ENCODE measurements around the gene KHK.
"Not testable (repeated sequence)": the region's sequence is repeated elsewhere in the genome, so short reads cannot be mapped to it uniquely, and the experiment has no call there.

KHK gene

DNA sequence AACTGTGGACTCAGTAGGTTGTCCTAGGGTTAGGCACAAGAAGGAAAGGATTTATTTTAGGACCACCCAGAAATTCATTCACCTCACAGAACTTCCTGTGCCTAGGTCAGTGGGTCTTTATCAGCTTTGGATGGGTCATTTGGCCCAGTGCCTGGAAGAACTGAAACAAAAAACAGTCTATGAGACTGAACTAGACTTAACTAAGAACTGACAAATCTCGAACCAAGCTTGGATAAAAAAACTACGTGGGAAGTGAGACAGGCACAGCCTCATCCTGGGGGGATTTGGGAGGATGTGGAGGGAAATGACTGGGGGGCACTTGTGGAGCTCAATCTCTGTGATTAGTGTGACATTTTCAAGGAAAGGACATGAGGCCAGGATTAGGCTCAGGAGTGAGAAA, 12.8 kb upstream of the KHK start:
- no peak for DNase-seq (ENCODE audit: low spot score)
- in situ Hi-C loops (cut with MboI; ENCODE audit: low pct_unique_long_range_greater_than_20kb, low sequenced_read_pairs, unreplicated experiment), result no loop called here
- TF ChIP-seq, protein P1, sequence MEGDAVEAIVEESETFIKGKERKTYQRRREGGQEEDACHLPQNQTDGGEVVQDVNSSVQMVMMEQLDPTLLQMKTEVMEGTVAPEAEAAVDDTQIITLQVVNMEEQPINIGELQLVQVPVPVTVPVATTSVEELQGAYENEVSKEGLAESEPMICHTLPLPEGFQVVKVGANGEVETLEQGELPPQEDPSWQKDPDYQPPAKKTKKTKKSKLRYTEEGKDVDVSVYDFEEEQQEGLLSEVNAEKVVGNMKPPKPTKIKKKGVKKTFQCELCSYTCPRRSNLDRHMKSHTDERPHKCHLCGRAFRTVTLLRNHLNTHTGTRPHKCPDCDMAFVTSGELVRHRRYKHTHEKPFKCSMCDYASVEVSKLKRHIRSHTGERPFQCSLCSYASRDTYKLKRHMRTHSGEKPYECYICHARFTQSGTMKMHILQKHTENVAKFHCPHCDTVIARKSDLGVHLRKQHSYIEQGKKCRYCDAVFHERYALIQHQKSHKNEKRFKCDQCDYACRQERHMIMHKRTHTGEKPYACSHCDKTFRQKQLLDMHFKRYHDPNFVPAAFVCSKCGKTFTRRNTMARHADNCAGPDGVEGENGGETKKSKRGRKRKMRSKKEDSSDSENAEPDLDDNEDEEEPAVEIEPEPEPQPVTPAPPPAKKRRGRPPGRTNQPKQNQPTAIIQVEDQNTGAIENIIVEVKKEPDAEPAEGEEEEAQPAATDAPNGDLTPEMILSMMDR (IDR thresholded peaks at IDR 0.05; ENCODE audit: extremely low read depth, insufficient read depth, missing control alignments), result no peak

DNA sequence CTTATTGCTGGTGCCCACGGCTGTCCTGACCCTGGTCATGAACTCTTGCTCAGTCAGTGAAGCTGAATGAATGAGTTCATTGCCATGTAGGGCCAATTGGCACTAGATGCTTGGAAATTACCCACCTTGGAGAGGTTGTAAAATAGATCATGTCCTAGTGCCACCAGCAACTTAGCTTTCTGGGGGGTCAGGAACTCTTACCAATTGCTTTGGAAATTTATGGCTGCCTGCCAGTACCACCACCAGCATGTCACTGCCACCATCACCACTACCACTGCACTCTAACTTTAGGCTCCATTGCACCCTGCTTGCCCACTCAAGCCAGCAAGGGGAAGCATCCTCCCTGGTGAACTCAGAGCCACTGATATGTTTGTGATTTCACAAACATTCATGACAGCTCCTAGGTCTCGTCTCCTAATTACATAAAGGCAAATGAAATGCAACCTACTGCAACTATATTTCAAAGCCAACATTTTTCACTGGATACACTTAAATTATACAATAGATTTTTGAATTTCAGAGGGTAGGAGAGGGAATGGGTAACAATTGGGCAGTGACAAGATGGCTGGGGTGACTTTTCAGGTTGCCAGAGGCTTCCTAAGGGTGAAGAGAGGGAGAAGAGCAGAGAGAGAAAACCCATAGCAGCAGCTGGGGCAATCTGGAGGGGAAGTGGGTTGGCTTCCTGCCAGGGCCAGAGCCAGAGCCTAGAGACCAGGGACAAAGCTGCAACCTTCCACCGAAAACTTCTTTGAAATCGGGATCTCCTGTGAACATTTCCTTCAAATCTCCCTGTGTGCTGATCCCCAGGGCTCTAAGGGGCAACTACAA, 11.6 kb upstream of the KHK start:
- no peak for DNase-seq (ENCODE audit: low spot score)
- TF ChIP-seq, protein P1 (IDR thresholded peaks at IDR 0.05; ENCODE audit: extremely low read depth, insufficient read depth, missing control alignments), result no peak
- in situ Hi-C loops (cut with MboI; ENCODE audit: low pct_unique_long_range_greater_than_20kb, low sequenced_read_pairs, unreplicated experiment), result no loop called here

DNA sequence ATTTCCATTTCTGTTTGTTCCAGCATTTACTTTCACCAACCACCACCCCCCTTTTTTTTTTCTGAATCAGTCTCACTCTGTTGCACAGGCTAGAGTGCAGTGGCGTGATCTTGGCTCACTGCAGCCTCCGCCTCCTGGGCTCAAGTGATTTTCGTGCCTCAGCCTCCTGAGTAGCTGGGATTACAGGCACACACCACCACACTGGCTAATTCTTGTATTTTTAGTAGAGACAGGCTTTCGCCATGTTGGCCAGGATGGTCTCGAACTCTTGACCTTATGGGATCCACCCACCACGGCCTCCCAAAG, 11.1 kb upstream of the KHK start:
- DNase-seq (ENCODE audit: low spot score); in situ Hi-C loops (cut with MboI; ENCODE audit: low pct_unique_long_range_greater_than_20kb, low sequenced_read_pairs, unreplicated experiment): not testable (repeated sequence)

DNA sequence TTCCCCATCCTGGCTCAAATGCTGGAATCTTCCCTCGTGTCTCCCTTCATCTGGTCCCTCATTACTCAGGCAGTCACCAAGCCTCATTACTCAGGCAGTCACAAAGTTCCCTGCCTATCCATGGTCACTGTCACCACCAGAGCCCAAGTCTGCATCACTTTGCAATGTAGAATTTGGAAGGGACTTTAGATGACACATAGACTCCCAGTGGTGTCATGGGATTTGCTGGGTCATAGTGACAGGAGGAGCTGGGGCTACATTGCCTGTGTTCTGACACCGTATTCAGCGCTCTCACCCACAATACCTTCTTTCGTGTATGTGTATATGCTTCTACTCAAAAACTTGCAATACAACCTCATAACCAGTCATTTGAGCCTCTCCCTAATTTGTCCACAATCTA, 10.2 kb upstream of the KHK start:
- TF ChIP-seq, protein P1 (IDR thresholded peaks at IDR 0.05; ENCODE audit: extremely low read depth, insufficient read depth, missing control alignments), result no peak
- in situ Hi-C loops (cut with MboI; ENCODE audit: low pct_unique_long_range_greater_than_20kb, low sequenced_read_pairs, unreplicated experiment), result no loop called here
- no peak for DNase-seq (ENCODE audit: low spot score)

DNA sequence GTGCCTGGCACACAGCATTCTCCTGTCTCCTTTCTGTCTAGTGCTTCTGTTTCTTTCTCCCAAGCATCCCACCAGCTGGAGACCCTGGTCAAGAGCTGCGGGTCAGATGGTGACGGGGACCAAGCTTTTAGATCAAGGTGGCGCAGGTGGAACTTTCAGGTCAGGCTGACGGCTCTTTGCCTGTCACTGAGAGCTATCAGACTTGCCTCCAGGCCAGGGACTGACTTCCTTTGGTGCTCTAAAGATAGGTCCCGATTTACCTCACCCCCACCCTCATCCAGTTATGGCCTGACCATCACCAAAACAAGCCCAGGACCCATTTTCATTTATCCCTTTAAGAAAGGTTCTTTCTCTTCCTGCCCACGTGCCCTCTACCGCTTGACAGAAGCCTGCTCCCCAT, 9.3 kb upstream of the KHK start:
- TF ChIP-seq, protein P1 (IDR thresholded peaks at IDR 0.05; ENCODE audit: extremely low read depth, insufficient read depth, missing control alignments), result no peak
- DNase-seq (ENCODE audit: low spot score), result no peak
- in situ Hi-C loops (cut with MboI; ENCODE audit: low pct_unique_long_range_greater_than_20kb, low sequenced_read_pairs, unreplicated experiment), result no loop called here

DNA sequence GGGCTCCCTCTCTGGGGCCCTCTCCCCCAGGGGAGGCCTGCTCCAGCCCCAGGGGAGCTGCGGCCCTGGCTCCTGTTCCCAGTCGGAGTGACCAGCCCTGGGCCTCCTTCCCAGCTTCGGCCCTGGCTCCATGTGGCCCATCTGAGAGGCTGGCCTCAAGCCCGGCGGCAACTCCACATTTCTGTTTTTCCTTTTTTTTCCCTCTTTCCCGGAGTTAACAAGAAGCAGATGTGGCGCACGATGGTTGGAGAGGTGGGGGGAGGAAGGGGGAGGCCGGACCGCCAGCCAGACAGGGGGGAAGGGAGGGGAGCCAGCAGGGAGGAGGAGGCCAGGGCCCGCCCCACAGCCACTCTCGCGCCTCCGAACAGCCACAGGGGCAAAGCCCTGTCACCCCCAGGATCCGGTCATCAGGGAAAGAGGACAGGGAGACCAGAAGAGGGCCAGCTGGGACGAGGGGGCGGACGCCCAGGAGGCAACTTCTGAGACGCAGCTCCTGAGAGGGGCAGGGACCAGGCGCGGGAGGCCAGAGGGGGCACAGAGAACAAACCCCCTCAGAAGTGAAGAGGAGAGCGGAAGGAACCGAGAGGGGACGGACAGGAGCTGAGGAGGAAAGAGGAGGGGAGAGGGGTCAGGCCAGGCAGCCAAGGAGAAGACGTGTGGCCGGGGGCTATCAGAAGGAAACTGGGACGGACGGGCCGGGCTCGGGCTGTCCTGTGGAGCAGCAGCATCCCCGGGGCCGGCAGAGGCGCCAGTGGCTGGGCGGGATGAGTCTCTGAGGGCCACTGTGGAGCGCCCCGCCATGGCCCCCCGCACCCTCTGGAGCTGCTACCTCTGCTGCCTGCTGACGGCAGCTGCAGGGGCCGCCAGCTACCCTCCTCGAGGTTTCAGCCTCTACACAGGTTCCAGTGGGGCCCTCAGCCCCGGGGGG, 8.0 kb upstream of the KHK start, which contains the start of gene EMILIN1:
EMILIN1 (plus strand) TSS at position 349 of the 928 bp plus-strand sequence; CDS start at position 800, 451 bp downstream.
- TF ChIP-seq, protein P1 (IDR thresholded peaks at IDR 0.05; ENCODE audit: extremely low read depth, insufficient read depth, missing control alignments), result no peak
- in situ Hi-C loops (cut with MboI; ENCODE audit: low pct_unique_long_range_greater_than_20kb, low sequenced_read_pairs, unreplicated experiment), result no loop called here
- DNase-seq (ENCODE audit: low spot score), result no peak

All from GM13977 (cell line).